ENCODE results near the gene TAP1.

The TAP1 gene

DNA sequence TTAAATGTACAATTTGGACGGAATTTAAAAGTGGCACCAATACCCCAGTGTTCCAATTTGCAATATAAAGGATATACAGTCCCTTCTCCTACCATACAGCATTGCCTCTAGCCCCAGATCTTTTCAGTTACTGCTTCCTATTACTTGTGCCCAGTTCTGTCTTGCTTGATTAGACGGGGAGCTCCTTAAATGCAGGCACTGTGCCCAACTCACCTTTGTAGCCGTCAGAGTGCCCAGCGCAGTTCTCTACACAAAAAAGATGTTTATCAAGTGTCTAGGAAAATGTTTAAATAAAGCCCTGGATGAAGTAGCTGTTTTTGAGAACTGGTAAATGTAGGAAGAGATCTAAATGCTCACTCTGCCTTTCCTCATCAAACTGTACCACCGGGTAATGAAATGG is 22.6 kb downstream of the TAP1 start:
- no peaks in the 10 kb centered on the region for H3K27me3 ChIP-seq (ENCODE audit: insufficient read depth, poor library complexity, severe bottlenecking)
- no peak for DNase-seq (ENCODE audit: low read depth in 1 of 2, low spot score in 1 of 2)
- TF ChIP-seq, protein P1, sequence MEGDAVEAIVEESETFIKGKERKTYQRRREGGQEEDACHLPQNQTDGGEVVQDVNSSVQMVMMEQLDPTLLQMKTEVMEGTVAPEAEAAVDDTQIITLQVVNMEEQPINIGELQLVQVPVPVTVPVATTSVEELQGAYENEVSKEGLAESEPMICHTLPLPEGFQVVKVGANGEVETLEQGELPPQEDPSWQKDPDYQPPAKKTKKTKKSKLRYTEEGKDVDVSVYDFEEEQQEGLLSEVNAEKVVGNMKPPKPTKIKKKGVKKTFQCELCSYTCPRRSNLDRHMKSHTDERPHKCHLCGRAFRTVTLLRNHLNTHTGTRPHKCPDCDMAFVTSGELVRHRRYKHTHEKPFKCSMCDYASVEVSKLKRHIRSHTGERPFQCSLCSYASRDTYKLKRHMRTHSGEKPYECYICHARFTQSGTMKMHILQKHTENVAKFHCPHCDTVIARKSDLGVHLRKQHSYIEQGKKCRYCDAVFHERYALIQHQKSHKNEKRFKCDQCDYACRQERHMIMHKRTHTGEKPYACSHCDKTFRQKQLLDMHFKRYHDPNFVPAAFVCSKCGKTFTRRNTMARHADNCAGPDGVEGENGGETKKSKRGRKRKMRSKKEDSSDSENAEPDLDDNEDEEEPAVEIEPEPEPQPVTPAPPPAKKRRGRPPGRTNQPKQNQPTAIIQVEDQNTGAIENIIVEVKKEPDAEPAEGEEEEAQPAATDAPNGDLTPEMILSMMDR (IDR thresholded peaks at IDR 0.05; ENCODE audit: insufficient read depth, low read length), result no peak
- no peak for TF ChIP-seq SPI1 (IDR thresholded peaks at IDR 0.05; ENCODE audit: borderline replicate concordance, low read depth)
- TF ChIP-seq GABPA (IDR thresholded peaks at IDR 0.05; ENCODE audit: low read depth), result no peak
- TF ChIP-seq, protein P2, sequence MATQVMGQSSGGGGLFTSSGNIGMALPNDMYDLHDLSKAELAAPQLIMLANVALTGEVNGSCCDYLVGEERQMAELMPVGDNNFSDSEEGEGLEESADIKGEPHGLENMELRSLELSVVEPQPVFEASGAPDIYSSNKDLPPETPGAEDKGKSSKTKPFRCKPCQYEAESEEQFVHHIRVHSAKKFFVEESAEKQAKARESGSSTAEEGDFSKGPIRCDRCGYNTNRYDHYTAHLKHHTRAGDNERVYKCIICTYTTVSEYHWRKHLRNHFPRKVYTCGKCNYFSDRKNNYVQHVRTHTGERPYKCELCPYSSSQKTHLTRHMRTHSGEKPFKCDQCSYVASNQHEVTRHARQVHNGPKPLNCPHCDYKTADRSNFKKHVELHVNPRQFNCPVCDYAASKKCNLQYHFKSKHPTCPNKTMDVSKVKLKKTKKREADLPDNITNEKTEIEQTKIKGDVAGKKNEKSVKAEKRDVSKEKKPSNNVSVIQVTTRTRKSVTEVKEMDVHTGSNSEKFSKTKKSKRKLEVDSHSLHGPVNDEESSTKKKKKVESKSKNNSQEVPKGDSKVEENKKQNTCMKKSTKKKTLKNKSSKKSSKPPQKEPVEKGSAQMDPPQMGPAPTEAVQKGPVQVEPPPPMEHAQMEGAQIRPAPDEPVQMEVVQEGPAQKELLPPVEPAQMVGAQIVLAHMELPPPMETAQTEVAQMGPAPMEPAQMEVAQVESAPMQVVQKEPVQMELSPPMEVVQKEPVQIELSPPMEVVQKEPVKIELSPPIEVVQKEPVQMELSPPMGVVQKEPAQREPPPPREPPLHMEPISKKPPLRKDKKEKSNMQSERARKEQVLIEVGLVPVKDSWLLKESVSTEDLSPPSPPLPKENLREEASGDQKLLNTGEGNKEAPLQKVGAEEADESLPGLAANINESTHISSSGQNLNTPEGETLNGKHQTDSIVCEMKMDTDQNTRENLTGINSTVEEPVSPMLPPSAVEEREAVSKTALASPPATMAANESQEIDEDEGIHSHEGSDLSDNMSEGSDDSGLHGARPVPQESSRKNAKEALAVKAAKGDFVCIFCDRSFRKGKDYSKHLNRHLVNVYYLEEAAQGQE (IDR thresholded peaks at IDR 0.05; ENCODE audit: insufficient replicate concordance, low read depth), result no peak
- TF ChIP-seq POLR2AphosphoS5 (IDR thresholded peaks at IDR 0.05; ENCODE audit: low read depth), result no peak
- no peak overlapping the region for H3K27ac ChIP-seq (replicated peaks)
- no peak overlapping the region for H3K4me3 ChIP-seq (replicated peaks; ENCODE audit: insufficient read depth, low read length)

GRCh38 chr6:32830017-32830416 is 23.5 kb downstream of the TAP1 start:
- H3K27ac ChIP-seq (replicated peaks), result no peak overlapping the region
- H3K27me3 ChIP-seq (ENCODE audit: insufficient read depth, poor library complexity, severe bottlenecking), result no peaks in the 10 kb centered on the region
- DNase-seq (ENCODE audit: low read depth in 1 of 2, low spot score in 1 of 2), result no peak
- no peak overlapping the region for H3K4me3 ChIP-seq (replicated peaks; ENCODE audit: insufficient read depth, low read length)
- TF ChIP-seq, protein P2 (IDR thresholded peaks at IDR 0.05; ENCODE audit: insufficient replicate concordance, low read depth), result no peak

GRCh38 chr6:32829495-32829894 is 24.0 kb downstream of the TAP1 start:
- no peak for DNase-seq (ENCODE audit: low read depth in 1 of 2, low spot score in 1 of 2)
- no peak overlapping the region for H3K27ac ChIP-seq (replicated peaks)
- H3K27me3 ChIP-seq (ENCODE audit: insufficient read depth, poor library complexity, severe bottlenecking), result no peaks in the 10 kb centered on the region

More at GRCh38 chr6:32829495-32829894, 24.0 kb downstream of the TAP1 start:
- no peak overlapping the region for H3K4me3 ChIP-seq (replicated peaks; ENCODE audit: insufficient read depth, low read length)
- TF ChIP-seq GABPA (IDR thresholded peaks at IDR 0.05; ENCODE audit: low read depth) (no peak), SPI1 (IDR thresholded peaks at IDR 0.05; ENCODE audit: borderline replicate concordance, low read depth) (no peak), POLR2AphosphoS5 (IDR thresholded peaks at IDR 0.05; ENCODE audit: low read depth) (no peak)
- TF ChIP-seq, protein P2 (IDR thresholded peaks at IDR 0.05; ENCODE audit: insufficient replicate concordance, low read depth), result no peak
- TF ChIP-seq, protein P1 (IDR thresholded peaks at IDR 0.05; ENCODE audit: insufficient read depth, low read length), result no peak
